ENCODE measurements around the gene MID2. TPM values are rescaled to one million over a fixed set of nuclear protein-coding genes. Genes with fewer than 3 reads are reported as not detected.

Gene MID2
- total RNA-seq, 4 donors from 2014 or later, result 4.9 to 10.2 (median 8.1) TPM

DNA sequence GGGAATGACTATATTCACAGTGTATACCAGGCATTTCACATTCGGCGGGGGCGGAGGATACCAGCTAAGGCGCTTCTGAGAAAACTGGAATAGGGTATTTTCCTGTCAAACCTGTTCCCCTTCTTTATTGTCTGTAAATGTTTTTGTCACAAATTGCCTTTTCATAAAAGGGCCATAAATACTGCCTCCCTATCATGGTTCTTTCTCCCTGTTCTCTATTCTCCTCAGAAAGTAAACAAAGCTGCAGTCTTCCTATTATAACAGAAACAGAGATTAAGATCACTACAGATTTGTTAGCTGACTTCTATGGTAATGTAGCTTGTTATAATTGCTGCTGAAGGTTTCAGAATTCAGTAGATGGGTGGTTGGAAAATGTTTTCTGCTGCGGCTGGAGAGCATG is 32.2 kb downstream of the MID2 start:
- H3K27me3 ChIP-seq, result no peaks in the 10 kb centered on the region
- H3K4me1 ChIP-seq, result no peaks in the 10 kb centered on the region
- H3K36me3 ChIP-seq, result no peaks in the 10 kb centered on the region
- TF ChIP-seq, protein P1, sequence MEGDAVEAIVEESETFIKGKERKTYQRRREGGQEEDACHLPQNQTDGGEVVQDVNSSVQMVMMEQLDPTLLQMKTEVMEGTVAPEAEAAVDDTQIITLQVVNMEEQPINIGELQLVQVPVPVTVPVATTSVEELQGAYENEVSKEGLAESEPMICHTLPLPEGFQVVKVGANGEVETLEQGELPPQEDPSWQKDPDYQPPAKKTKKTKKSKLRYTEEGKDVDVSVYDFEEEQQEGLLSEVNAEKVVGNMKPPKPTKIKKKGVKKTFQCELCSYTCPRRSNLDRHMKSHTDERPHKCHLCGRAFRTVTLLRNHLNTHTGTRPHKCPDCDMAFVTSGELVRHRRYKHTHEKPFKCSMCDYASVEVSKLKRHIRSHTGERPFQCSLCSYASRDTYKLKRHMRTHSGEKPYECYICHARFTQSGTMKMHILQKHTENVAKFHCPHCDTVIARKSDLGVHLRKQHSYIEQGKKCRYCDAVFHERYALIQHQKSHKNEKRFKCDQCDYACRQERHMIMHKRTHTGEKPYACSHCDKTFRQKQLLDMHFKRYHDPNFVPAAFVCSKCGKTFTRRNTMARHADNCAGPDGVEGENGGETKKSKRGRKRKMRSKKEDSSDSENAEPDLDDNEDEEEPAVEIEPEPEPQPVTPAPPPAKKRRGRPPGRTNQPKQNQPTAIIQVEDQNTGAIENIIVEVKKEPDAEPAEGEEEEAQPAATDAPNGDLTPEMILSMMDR (IDR thresholded peaks at IDR 0.05), result no peak
- TF ChIP-seq POLR2A (IDR thresholded peaks at IDR 0.05), result no peak
- DNase-seq, result no peak
- no peak overlapping the region for H3K27ac ChIP-seq
- H3K9me3 ChIP-seq, result no peaks in the 10 kb centered on the region
- H3K4me3 ChIP-seq, result no peak overlapping the region

DNA sequence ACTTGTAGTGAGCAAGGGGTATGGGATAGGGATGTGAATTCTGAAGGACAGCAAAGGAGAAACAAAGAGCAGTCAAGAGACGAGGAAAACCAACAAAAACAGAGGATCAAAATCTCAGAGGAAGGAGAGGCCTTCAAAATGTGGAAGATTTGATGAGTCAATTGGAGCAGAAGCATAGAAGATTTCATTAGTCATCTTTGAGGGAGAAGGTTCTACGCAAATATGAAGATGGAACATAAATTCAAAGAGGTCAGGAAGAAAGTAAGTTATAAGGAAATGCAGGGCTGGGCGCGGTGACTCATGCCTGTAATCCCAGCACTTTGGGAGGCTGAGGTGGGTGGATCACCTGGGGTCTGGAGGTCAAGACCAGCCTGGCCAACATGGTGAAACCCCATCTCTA is 35.4 kb downstream of the MID2 start:
- Histone ChIP-seq H3K4me3 (no peak overlapping the region), H3K27me3 (no peaks in the 10 kb centered on the region), H3K9me3 (no peaks in the 10 kb centered on the region), H3K4me1 (no peaks in the 10 kb centered on the region), H3K27ac (no peak overlapping the region), H3K36me3 (no peaks in the 10 kb centered on the region)
- no peak for TF ChIP-seq POLR2A (IDR thresholded peaks at IDR 0.05)
- TF ChIP-seq, protein P1 (IDR thresholded peaks at IDR 0.05), result no peak
- DNase-seq, result no peak

DNA sequence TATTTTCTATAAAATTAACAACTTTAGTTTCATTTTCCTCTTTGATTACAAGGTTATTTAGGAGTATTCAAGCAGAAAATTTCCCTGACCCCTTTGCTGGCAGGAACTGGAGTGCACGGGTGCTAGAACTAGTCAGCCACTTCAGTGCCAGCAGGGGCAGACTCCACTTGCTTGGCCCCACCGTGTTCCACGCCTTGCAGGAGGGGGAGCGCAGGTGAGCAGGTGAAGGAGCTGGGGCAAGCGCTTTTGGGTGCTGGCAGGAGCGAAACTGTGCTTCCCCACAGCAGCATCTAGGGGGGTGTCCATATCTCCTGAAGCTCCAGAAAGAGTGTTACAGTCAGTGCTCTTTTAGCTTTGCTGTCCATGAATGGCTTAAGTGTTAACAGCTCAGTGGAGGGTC is 45.5 kb downstream of the MID2 start:
- H3K36me3 ChIP-seq, result no peaks in the 10 kb centered on the region
- TF ChIP-seq POLR2A (IDR thresholded peaks at IDR 0.05), result no peak
- TF ChIP-seq, protein P1 (IDR thresholded peaks at IDR 0.05), result no peak
- H3K4me3 ChIP-seq, result no peak overlapping the region

DNA sequence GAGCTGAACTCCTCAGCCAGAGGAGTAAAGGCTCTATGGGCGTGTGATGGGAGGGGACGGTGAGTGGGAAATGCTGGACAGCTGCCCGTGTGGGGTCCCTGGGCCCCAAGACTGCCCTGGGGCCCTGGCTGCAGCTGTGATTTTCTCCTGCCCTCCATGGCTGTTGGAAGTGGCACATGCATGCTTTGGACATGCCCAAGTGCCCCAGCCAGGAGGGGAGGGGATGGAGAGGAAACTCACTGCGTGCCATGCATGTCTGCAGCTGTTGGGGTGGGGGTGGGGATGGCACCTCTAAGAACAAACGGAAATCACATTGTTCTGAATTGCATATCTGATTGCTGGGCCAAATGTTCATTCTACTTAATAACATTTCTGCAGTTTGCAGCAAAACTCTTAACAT is 52.4 kb downstream of the MID2 start:
- no peak for TF ChIP-seq POLR2A (IDR thresholded peaks at IDR 0.05)
- TF ChIP-seq, protein P1 (IDR thresholded peaks at IDR 0.05), result no peak
- H3K4me3 ChIP-seq, result no peak overlapping the region
- H3K27me3 ChIP-seq, result no peaks in the 10 kb centered on the region

More for the DNA sequence above, 45.5 kb downstream of the MID2 start:
- H3K27ac ChIP-seq, result no peak overlapping the region
- H3K4me1 ChIP-seq, result no peaks in the 10 kb centered on the region
- H3K27me3 ChIP-seq, result no peaks in the 10 kb centered on the region
- DNase-seq, result no peak
- H3K9me3 ChIP-seq, result no peaks in the 10 kb centered on the region

DNA sequence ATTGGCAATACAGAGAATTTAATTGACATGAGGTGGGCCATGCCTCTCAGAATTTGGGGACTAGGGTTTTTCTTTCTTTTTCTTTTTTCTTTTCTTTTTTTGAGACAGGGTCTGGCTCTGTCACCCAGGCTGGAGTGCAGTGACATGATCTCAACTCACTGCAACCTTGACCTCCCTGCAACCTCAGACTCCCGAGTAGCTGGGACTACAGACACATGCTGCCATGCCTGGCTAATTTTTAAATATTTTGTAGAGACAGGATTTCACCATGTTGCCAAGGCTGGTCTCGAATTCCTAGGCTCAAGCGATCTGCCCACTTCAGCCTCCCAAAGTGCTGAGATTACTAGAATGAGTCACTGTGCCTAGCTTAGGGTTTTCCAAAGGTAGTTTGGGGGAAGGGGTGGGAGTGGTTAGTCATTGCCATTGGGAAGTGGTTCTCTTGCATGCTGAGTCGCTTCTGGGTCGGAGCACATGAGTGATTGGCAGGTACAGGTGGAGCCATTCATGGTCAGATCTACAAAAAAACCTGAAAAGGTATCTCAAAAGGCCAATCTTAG is 54.5 kb downstream of the MID2 start:
- Histone ChIP-seq H3K4me3 (no peak overlapping the region), H3K27me3 (no peaks in the 10 kb centered on the region), H3K36me3 (no peaks in the 10 kb centered on the region), H3K9me3 (no peaks in the 10 kb centered on the region), H3K4me1 (no peaks in the 10 kb centered on the region), H3K27ac (no peak overlapping the region)
- TF ChIP-seq, protein P1 (IDR thresholded peaks at IDR 0.05), result no peak
- TF ChIP-seq POLR2A (IDR thresholded peaks at IDR 0.05), result no peak
- DNase-seq, result no peak

More for the DNA sequence above, 52.4 kb downstream of the MID2 start:
- Histone ChIP-seq H3K4me1 (no peaks in the 10 kb centered on the region), H3K27ac (no peak overlapping the region), H3K9me3 (no peaks in the 10 kb centered on the region), H3K36me3 (no peaks in the 10 kb centered on the region)
- no peak for DNase-seq

DNA sequence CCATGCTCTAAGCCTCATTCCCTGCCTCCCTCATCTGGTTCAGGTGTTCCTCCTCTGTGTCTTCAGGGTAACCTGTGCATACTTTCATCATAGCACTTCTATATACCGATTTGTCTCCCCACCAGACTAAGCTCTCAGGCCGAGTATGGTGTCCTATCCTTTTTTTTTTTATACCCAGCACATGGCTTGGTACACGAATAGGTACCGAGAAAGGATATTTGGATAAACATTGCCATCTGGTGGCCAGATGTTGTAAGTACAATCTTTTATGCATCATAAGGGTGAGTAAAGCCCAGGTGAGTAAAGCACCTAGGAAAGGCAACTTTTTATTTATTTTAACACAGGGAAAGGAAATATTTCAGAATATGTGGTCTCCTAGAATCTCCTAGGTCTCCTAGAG is 68.4 kb downstream of the MID2 start:
- TF ChIP-seq POLR2A (IDR thresholded peaks at IDR 0.05), result no peak
- TF ChIP-seq, protein P1 (IDR thresholded peaks at IDR 0.05), result peak in 5 of 6 experiments; percentile 46 to 70 (median 63)
- Histone ChIP-seq H3K27me3 (no peaks in the 10 kb centered on the region), H3K4me3 (no peak overlapping the region), H3K36me3 (no peaks in the 10 kb centered on the region), H3K4me1 (no peaks in the 10 kb centered on the region), H3K27ac (no peak overlapping the region), H3K9me3 (no peaks in the 10 kb centered on the region)
- DNase-seq, result no peak

Measured in Peyer's patch (tissue), 4 donors.